ENCODE results near the gene AMACR.

DNA sequence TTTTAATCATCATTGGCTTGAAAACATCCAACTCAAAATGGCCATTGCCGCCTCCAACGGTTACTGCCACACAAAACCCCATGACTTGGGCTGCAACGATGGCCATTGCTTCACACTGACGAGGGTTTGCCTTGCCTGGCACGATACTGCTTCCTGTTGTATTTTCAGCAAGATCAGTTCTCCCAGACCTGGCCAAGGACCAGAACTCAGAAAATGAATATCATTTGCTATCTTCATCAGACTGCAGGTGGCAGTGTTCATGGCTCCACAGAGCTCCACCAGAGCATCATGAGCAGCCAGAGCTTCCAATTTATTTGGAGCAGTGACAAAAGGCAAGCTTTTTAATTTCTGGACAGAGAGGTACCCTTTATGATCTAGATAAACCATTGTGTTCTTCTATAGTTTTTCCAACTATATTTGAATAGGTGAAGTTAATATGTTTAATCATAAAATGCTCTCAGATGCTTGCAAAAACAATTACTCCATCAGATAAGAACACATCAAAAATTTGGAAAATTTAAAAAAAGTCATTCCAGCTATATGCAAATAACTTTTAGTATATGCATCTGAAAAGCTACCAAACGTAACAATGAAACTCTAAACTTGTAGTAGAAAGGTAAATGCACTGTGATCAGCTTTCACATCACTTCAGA, 10.4 kb downstream of the AMACR start:
- TF ChIP-seq CTCF (CRISPR knock-in tag; IDR thresholded peaks at IDR 0.05) (peak; percentile 71), HDAC2 (CRISPR knock-in tag; IDR thresholded peaks at IDR 0.05) (no peak), EZH2 (conservative IDR thresholded peaks at IDR 0.05; ENCODE audit: low read depth, low read length) (no peak)
- TF ChIP-seq, protein P1, sequence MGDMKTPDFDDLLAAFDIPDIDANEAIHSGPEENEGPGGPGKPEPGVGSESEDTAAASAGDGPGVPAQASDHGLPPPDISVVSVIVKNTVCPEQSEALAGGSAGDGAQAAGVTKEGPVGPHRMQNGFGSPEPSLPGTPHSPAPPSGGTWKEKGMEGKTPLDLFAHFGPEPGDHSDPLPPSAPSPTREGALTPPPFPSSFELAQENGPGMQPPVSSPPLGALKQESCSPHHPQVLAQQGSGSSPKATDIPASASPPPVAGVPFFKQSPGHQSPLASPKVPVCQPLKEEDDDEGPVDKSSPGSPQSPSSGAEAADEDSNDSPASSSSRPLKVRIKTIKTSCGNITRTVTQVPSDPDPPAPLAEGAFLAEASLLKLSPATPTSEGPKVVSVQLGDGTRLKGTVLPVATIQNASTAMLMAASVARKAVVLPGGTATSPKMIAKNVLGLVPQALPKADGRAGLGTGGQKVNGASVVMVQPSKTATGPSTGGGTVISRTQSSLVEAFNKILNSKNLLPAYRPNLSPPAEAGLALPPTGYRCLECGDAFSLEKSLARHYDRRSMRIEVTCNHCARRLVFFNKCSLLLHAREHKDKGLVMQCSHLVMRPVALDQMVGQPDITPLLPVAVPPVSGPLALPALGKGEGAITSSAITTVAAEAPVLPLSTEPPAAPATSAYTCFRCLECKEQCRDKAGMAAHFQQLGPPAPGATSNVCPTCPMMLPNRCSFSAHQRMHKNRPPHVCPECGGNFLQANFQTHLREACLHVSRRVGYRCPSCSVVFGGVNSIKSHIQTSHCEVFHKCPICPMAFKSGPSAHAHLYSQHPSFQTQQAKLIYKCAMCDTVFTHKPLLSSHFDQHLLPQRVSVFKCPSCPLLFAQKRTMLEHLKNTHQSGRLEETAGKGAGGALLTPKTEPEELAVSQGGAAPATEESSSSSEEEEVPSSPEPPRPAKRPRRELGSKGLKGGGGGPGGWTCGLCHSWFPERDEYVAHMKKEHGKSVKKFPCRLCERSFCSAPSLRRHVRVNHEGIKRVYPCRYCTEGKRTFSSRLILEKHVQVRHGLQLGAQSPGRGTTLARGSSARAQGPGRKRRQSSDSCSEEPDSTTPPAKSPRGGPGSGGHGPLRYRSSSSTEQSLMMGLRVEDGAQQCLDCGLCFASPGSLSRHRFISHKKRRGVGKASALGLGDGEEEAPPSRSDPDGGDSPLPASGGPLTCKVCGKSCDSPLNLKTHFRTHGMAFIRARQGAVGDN (CRISPR knock-in tag; IDR thresholded peaks at IDR 0.05), result no peak
